GM18505 (cell line): Measurements from ENCODE around the gene ADCY5.

ENCODE experiments used
- ATAC-seq: cut with Tn5 transposase; IDR thresholded peaks from one replicate; pipeline ENCODE4 v1.9.1; 2021; ENCODE audit not compliant: unreplicated experiment
- POLR2A ChIP-seq: IDR thresholded peaks from 4 replicates; pipeline ENCODE4 v1.6.1; 2011; ENCODE audit warnings: borderline replicate concordance; ENCODE audit not compliant: insufficient read depth, insufficient read length; ENCODE audit errors: extremely low read depth

Gene ADCY5

GRCh38 chr3:123287051-123287961 is 161.6 kb downstream of the ADCY5 start:
- TF ChIP-seq POLR2A: no peak
- no peak for ATAC-seq

GRCh38 chr3:123286308-123287023 is 162.4 kb downstream of the ADCY5 start:
- TF ChIP-seq POLR2A: no peak
- no peak for ATAC-seq

GRCh38 chr3:123285931-123286307 is 163.0 kb downstream of the ADCY5 start:
- no peak for ATAC-seq
- TF ChIP-seq POLR2A: no peak

- TF ChIP-seq POLR2A: no peak
- no peak for ATAC-seq
Observed at GRCh38 chr3:123285479-123285878, 163.4 kb downstream of the ADCY5 start.

- no peak for ATAC-seq
- TF ChIP-seq POLR2A: no peak
Observed at GRCh38 chr3:123285066-123285465, 163.8 kb downstream of the ADCY5 start.

- ATAC-seq: no peak
- TF ChIP-seq POLR2A: no peak
Observed at GRCh38 chr3:123284399-123285010, 164.4 kb downstream of the ADCY5 start.

- TF ChIP-seq POLR2A: no peak
- ATAC-seq: no peak
Observed at GRCh38 chr3:123283657-123284398, 165.1 kb downstream of the ADCY5 start.

GRCh38 chr3:123283074-123283473 is 165.8 kb downstream of the ADCY5 start:
- no peak for TF ChIP-seq POLR2A
- ATAC-seq: no peak

GRCh38 chr3:123282461-123282860 is 166.4 kb downstream of the ADCY5 start:
- TF ChIP-seq POLR2A: no peak
- no peak for ATAC-seq

- no peak for ATAC-seq
- no peak for TF ChIP-seq POLR2A
Observed at GRCh38 chr3:123281929-123282328, 167.0 kb downstream of the ADCY5 start.

- no peak for TF ChIP-seq POLR2A
- no peak for ATAC-seq
Observed at GRCh38 chr3:123281406-123281805, 167.5 kb downstream of the ADCY5 start.

GRCh38 chr3:123279121-123279520 is 169.8 kb downstream of the ADCY5 start:
- no peak for ATAC-seq
- TF ChIP-seq POLR2A: no peak

- no peak for TF ChIP-seq POLR2A
- no peak for ATAC-seq
Observed at GRCh38 chr3:123278446-123278845, 170.4 kb downstream of the ADCY5 start.
